ENCODE results near the gene B3GAT1. TPM values are rescaled to one million over a fixed set of nuclear protein-coding genes. Genes with fewer than 3 reads are reported as not detected.

Gene B3GAT1
- total RNA-seq, 1 experiment from 2014 or later = 34.3 TPM

DNA sequence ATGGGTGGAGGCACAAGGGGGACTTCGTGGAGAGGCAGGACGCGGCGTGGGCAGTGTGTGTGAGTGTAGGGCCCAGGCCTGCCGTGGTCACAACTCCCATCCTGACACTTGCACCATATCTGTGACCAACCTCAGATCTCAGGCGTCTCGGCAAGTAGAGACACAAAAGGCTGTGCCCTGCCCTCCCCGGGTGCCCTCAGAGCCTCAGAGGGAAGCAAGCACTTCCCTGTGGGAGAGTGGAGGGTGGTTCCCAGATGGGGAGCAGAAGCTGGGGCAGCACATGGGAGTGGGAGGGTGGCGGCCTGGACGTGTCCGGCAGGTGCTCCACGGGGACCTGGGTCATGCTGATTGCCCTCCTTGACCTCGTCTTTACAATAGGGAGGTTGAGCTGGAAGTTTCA, 20.4 kb downstream of the B3GAT1 start:
- Histone ChIP-seq H3K79me1 (ENCODE audit: insufficient read depth, low read depth, low read length, poor library complexity, severe bottlenecking) (no peaks in the 10 kb centered on the region), H3K27ac (ENCODE audit: insufficient read length, low read depth, low read length) (no peak overlapping the region), H3K18ac (ENCODE audit: insufficient read length, low read depth, low read length) (no peak overlapping the region), H3K79me2 (ENCODE audit: insufficient read depth, low read length) (no peaks in the 10 kb centered on the region; the same call in 1 of the 2 replicates), H4K5ac (ENCODE audit: insufficient read length, low read depth, low read length) (no peak overlapping the region), H3K4me2 (ENCODE audit: insufficient read depth, insufficient read length, low read length) (no peak overlapping the region), H3K56ac (ENCODE audit: insufficient read length, low read depth, low read length) (no peak overlapping the region), H3K27me3 (ENCODE audit: insufficient read depth, low read length) (no peaks in the 10 kb centered on the region), H2AFZ (ENCODE audit: low read length) (no peak overlapping the region), H3K9ac (ENCODE audit: extremely low read depth, insufficient read length, low read length) (no peak overlapping the region), H3K23me2 (ENCODE audit: insufficient read length, low read depth, low read length, poor library complexity, severe bottlenecking) (no peaks in the 10 kb centered on the region), H4K91ac (ENCODE audit: insufficient read length, low read depth, low read length) (no peak overlapping the region), H3T11ph (ENCODE audit: low read length) (no peak overlapping the region), H3K23ac (ENCODE audit: insufficient read length, low read depth, low read length) (no peak overlapping the region), H2AK5ac (ENCODE audit: insufficient read length, low read length) (no peak overlapping the region), H3K14ac (ENCODE audit: insufficient read depth, low read length) (no peak overlapping the region), H2BK5ac (ENCODE audit: insufficient read length, low read length) (no peak overlapping the region), H2BK12ac (ENCODE audit: insufficient read length, low read depth, low read length) (no peak overlapping the region), H3K9me3 (ENCODE audit: control insufficient read depth, low read depth, low read length) (no peaks in the 10 kb centered on the region), H2BK15ac (ENCODE audit: low read depth, low read length) (no peak overlapping the region), H2BK120ac (ENCODE audit: low read depth, low read length, poor library complexity, severe bottlenecking) (no peak overlapping the region), H4K8ac (replicated peaks; ENCODE audit: insufficient read length, low read depth, low read length) (no peak overlapping the region), H3K4me1 (ENCODE audit: insufficient read depth, low read length) (no peaks in the 10 kb centered on the region), H2BK20ac (ENCODE audit: low read depth, low read length, poor library complexity, severe bottlenecking) (no peak overlapping the region), H3K4ac (ENCODE audit: low read depth, low read length) (no peak overlapping the region), H4K20me1 (ENCODE audit: control insufficient read depth, insufficient read depth, insufficient read length) (no peaks in the 10 kb centered on the region)
- peaks cover 7 to 10% of the 10 kb centered on the region in 2 experiments for H3K4me1 Mint-ChIP-seq
- H3K27ac Mint-ChIP-seq = no peak overlapping the region; a peak in 1 of 7 replicates
- H3K36me3 Mint-ChIP-seq (ENCODE audit: insufficient read depth in 1 of 3, low read depth in 3 of 3) = peaks cover 8 to 23% (median 11%) of the 10 kb centered on the region in 3 experiments; a peak in 5 of 7 replicates
- TF ChIP-seq, protein P1, sequence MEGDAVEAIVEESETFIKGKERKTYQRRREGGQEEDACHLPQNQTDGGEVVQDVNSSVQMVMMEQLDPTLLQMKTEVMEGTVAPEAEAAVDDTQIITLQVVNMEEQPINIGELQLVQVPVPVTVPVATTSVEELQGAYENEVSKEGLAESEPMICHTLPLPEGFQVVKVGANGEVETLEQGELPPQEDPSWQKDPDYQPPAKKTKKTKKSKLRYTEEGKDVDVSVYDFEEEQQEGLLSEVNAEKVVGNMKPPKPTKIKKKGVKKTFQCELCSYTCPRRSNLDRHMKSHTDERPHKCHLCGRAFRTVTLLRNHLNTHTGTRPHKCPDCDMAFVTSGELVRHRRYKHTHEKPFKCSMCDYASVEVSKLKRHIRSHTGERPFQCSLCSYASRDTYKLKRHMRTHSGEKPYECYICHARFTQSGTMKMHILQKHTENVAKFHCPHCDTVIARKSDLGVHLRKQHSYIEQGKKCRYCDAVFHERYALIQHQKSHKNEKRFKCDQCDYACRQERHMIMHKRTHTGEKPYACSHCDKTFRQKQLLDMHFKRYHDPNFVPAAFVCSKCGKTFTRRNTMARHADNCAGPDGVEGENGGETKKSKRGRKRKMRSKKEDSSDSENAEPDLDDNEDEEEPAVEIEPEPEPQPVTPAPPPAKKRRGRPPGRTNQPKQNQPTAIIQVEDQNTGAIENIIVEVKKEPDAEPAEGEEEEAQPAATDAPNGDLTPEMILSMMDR (conservative IDR thresholded peaks at IDR 0.05) = no peak
- no peaks in the 10 kb centered on the region for H3K27me3 Mint-ChIP-seq (ENCODE audit: low read depth)
- WGBS (ENCODE audit: extremely low coverage, insufficient read length, low lambda C conversion rate) = no CpG with 5 or more reads among the region's 13 CpGs
- DNase-seq = no peak
- no peaks in the 10 kb centered on the region; a peak in 1 of 5 replicates for H3K9me3 Mint-ChIP-seq
- H3K4me3 Mint-ChIP-seq = no peak overlapping the region
